ENCODE measurements around the gene PLXDC1.

The PLXDC1 gene

GRCh38 chr17:39177256-39177655 lies 25.8 kb upstream of the PLXDC1 start:
- no peak for DNase-seq (ENCODE audit: extremely low read depth, low read depth)
- TF ChIP-seq CTCF (IDR thresholded peaks at IDR 0.05; ENCODE audit: low read depth, low read length) = no peak

- no peak for DNase-seq (ENCODE audit: extremely low read depth, low read depth)
- no peak for TF ChIP-seq CTCF (IDR thresholded peaks at IDR 0.05; ENCODE audit: low read depth, low read length)
These were observed 24.3 kb upstream of the PLXDC1 start for GRCh38 chr17:39175695-39176093.

DNA sequence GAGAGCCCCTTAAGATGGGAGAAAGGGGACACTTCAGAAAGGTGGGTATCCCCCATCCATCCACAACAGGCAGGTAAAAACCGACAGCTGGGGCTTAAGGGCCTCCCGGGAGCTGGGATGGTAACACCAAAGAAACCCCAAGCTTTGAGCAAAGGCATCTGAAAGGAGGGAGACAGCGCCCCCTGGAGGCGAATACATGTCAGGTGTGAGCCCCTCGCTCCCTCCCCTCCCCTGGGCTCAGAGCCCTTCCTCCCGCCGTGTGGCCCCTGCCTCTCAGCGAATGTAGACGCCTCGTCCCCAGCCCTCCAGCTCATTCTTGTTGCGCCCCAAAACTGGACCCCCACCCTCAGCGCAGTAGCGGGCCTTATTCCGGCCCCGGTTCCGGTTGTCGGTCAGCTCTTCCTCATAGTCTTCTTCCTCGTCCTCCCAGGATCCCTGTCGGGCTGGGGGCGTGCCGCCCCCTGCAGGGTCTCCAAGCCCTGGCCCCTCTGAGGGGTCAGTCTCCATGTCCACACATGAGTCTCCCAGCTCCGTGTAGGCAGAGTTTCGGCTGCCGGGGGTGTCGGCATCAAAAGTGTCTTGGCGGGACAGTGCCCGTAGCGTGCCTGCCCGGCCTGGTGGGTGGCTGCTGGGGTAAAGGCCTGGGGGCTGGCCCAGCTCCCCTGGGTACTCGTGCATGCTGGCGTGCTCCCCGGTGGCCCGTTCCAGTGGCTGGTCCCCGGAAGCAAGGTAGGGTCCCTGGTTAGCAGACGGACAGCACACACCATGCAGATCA lies 23.7 kb upstream of the PLXDC1 start:
- peak; percentile 79 for TF ChIP-seq CTCF (IDR thresholded peaks at IDR 0.05; ENCODE audit: low read depth, low read length)
- no peak for DNase-seq (ENCODE audit: extremely low read depth, low read depth)

DNA sequence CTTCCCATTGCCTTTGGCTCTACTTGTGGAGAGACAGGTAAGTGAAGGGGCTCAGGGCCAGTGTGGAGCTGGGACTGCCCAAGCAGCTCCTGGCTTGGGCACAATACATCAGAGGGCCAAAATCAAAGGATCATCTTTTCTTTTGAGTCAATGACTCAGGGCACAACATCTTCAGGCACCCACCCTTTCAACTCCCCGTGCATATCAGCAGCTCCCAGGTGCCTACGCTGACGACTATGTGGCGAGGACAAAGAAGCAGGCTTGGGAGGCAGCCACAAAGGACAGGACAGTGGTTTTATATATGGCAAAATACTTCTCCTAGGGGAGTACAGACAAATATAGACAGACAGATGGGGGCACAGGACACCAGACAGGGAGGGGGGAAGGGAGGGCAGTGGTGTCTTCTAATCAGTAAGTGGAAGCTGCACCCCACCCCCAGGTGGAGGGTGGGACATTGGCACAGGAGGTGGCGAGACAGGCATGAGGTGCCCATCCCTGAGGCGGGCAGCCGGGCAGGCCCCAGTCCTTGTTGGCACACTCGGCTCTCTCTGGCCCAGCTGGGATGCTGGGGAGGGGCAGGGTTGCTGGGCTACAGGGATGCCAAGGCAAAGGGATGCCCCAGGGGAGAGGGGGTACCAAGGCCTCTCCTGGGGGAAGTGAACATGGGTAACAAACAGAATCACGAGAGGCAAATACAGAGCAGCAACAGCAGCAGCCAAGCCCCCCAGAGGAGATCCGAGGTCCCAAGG lies 22.3 kb upstream of the PLXDC1 start:
- TF ChIP-seq CTCF (IDR thresholded peaks at IDR 0.05; ENCODE audit: low read depth, low read length) = no peak
- no peak for DNase-seq (ENCODE audit: extremely low read depth, low read depth)

DNA sequence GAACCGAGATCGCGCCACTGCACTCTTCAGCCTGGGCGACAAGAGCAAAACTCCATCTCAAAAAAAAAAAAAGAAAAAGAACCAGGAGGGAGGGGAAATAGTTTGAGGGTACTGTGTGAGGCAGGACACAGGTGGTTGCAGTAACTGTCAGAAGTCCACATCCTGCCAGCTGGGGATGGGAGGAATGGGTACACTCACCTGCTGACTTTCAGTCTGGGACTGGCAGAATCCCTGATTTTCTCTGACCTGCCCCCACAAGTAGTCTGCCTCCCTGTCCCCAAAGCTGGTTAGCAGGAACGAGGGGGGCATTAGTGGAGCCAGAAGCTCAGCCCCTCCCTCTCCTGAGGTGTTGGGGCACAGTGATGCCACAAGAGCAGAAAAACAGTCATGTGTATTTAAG lies 21.6 kb upstream of the PLXDC1 start:
- no peak for DNase-seq (ENCODE audit: extremely low read depth, low read depth)
- no peak for TF ChIP-seq CTCF (IDR thresholded peaks at IDR 0.05; ENCODE audit: low read depth, low read length)

DNA sequence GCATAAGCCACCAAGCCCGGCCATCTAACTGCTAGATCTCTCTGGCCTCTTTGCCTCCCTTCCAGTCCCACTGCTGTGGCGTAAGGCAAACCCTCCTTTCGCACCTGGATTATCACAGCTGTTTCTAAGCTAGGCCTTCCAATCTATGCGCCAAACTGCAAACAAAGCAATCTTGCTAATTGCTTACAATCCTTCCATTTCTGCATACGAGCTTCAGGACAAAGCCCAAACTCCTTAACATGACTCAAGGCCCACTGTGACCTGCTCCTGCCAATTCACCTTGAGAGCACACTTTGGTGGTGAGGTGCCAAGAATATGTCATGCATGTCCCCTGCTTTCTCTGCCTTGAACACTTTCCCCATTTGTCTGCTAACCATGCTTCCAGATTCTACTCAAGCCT lies 20.5 kb upstream of the PLXDC1 start:
- TF ChIP-seq CTCF (IDR thresholded peaks at IDR 0.05; ENCODE audit: low read depth, low read length) = no peak
- no peak for DNase-seq (ENCODE audit: extremely low read depth, low read depth)

DNA sequence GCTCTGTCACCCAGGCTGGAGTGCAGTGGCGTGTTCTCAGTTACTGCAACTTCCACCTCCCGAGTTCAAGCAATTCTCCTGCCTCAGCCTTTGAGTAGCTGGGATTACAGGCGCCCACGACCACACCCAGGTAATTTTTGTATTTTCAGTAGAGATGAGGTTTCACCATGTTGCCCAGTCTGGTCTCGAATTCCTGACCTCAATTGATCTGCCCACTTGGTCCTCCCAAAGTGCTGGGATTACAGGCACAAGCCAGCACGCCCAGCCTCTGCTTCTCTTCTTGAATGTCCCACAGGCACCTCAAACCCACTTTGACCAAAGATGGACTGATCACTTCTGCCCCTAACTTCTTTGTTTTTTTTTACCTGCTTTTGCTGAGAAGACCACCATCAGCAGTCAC lies 19.1 kb upstream of the PLXDC1 start:
- no peak for TF ChIP-seq CTCF (IDR thresholded peaks at IDR 0.05; ENCODE audit: low read depth, low read length)
- DNase-seq (ENCODE audit: extremely low read depth, low read depth) = no peak
